Measurements from ENCODE around the gene NACAD.
A peak's percentile ranks its signal among the peaks of the same experiment; 100 is the strongest.
"Not testable (repeated sequence)": the region's sequence is repeated elsewhere in the genome, so short reads cannot be mapped to it uniquely, and the experiment has no call there.

NACAD gene

DNA sequence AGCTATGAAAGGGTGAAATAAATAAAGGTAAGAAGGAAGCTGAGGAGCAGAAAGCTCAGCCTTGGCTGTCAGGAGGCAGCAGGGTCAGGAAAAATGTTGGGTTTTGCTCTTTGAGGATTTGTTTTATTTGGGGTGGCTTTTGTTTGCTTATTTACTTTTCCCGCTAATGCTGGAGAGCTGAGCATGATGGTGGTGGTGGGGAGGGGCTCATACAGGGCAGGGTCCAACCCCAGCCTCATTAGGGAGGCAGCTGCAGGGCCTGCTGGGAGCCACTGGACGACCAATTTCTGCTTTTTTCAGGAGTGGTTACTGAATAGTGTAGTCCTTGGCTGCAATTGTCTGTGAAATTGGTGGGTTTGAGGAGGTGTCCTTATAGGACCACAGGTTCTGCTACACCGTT lies 52.5 kb downstream of the NACAD start:
- TF ChIP-seq, protein P1, sequence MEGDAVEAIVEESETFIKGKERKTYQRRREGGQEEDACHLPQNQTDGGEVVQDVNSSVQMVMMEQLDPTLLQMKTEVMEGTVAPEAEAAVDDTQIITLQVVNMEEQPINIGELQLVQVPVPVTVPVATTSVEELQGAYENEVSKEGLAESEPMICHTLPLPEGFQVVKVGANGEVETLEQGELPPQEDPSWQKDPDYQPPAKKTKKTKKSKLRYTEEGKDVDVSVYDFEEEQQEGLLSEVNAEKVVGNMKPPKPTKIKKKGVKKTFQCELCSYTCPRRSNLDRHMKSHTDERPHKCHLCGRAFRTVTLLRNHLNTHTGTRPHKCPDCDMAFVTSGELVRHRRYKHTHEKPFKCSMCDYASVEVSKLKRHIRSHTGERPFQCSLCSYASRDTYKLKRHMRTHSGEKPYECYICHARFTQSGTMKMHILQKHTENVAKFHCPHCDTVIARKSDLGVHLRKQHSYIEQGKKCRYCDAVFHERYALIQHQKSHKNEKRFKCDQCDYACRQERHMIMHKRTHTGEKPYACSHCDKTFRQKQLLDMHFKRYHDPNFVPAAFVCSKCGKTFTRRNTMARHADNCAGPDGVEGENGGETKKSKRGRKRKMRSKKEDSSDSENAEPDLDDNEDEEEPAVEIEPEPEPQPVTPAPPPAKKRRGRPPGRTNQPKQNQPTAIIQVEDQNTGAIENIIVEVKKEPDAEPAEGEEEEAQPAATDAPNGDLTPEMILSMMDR (conservative IDR thresholded peaks at IDR 0.05; ENCODE audit: low read length): no peak
- no peak for DNase-seq (ENCODE audit: low read depth)
- no peak overlapping the region for H3K4me3 ChIP-seq (ENCODE audit: low read length)

DNA sequence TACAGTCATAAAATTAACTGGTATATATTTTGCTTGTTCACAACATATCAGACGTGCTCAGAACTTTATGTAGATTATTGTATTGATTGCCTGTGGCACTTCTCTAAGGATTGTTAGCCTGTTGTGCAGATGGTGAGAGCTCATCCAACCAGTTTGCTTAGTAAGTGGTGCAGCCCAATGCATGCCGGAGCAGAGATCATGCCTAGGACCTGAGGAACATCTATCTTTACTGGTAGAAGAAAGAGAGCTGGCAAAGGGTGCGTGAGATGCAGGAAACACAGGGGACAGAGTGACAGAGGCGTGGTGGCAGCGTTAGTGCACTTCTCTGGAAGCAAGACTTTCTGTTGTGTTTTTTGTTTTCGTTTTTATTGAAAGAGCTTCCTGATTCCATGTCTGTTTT lies 52.9 kb downstream of the NACAD start:
- TF ChIP-seq, protein P1 (conservative IDR thresholded peaks at IDR 0.05; ENCODE audit: low read length): no peak

DNA sequence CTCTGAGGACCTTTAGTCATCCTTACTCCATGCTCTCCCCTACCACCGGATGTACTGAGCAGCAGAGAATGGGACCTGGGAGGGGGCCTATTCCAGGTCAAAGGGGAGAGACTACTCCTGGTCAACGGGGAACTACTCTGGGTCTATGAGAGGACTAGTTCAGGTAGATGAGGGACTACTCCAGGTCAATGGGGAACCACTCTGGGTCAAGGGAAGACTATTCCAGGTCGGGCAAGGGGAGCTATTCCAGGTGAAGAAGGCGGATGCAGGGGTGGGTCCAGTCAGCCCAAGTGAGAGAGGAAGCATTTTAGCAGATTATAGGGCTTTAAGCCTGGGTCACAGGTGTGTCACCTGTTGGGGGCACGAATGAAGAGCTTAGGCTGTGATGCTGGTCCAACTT lies 53.4 kb downstream of the NACAD start:
- H3K4me3 ChIP-seq (ENCODE audit: low read length): no peak overlapping the region
- TF ChIP-seq, protein P1 (conservative IDR thresholded peaks at IDR 0.05; ENCODE audit: low read length): no peak
- DNase-seq (ENCODE audit: low read depth): no peak

More for the DNA sequence above, 52.9 kb downstream of the NACAD start:
- H3K4me3 ChIP-seq (ENCODE audit: low read length): no peak overlapping the region
- DNase-seq (ENCODE audit: low read depth): no peak

DNA sequence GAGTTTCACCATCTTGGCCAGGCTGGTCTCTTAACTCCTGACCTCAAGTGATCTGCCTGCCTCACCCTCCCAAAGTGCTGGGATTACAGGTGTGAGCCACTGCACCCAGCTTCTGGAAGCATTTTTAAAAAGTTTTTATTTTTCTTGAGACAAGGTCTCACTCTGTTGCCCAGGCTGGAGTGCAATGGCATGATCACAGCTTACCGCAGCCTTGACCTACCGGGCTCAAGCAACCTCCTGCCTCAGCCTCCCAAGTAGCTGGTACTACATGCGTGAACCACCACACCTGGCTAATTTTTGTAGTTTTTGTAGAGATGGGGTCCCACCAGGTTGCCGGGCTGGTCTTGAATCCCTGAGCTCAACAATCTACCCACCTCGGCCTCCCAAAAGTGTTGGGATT lies 54.1 kb downstream of the NACAD start:
- not testable (repeated sequence) for H3K4me3 ChIP-seq (ENCODE audit: low read length); DNase-seq (ENCODE audit: low read depth)

DNA sequence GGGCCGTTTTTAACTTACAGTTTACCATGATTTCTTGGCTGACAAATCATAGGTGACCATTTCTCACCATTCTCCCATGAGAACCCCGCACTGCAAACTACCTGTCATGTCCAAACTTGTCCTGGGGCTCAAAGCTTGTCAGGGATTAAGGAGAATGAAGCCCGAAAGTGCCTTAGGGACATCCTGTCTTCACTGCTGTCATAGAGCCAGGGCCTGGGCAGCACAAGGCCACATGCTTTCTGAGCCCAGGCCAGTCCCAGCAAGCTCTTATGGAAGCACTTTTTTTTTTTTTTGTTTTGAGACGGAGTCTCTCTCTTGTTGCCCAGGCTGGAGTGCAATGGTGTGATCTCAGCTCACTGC lies 54.9 kb downstream of the NACAD start:
- H3K4me3 ChIP-seq (ENCODE audit: low read length): no peak overlapping the region
- TF ChIP-seq, protein P1 (conservative IDR thresholded peaks at IDR 0.05; ENCODE audit: low read length): no peak
- DNase-seq (ENCODE audit: low read depth): peak; percentile 45

DNA sequence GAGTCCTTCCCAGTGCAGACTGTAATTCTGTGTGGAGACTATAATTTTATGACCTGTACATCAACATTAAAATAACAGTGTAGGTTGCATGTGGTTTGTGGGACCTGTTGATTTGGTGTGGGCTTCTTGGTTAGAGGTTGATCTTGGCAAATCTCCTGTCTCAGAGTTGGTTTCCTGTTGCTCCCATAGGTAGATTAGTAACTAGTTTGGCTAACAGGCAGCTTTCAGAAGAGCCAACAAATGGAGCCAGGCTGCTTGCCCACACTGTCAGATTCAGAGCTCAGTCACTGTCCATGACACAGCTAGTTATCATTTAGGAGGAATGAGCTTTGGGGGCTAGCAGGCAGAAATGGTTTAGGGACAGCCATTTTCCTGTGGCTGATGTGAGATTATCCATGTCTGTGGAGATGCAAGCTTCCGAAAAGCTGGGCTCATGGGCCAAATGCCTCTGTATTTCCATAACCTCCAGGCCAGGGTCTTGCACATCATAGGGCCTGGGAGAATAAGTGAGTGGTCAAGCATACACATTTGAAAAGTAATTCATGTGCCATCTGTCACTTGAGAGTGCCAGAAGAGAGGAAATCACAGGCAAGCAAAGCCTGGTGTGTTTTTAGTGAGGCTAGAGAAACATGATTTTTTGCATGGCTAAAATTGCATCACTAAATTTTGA lies 55.4 kb downstream of the NACAD start:
- TF ChIP-seq, protein P1 (conservative IDR thresholded peaks at IDR 0.05; ENCODE audit: low read length): no peak
- no peak overlapping the region for H3K4me3 ChIP-seq (ENCODE audit: low read length)
- peak; percentile 52 for DNase-seq (ENCODE audit: low read depth)

DNA sequence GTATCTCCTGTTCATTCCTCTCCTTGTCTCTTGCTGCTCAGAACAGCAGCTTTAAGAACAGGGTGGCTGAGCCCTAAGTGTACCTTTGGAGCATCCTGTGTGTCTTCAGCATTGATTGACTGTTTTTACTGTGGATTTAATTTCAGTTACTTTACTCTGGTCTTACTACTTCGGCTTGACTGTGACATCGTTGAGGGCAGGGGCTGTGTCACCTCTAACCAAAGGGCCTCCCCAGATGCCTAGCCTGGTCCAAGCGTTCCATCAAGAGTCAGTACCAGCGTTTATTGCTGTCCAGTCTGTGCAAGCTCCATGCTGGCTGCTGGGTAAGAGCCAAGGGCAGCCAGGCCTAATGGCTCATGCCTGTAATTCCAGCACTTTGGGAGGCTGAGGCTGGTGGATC lies 56.3 kb downstream of the NACAD start:
- TF ChIP-seq, protein P1 (conservative IDR thresholded peaks at IDR 0.05; ENCODE audit: low read length): no peak
- no peak overlapping the region for H3K4me3 ChIP-seq (ENCODE audit: low read length)
- no peak for DNase-seq (ENCODE audit: low read depth)

DNA sequence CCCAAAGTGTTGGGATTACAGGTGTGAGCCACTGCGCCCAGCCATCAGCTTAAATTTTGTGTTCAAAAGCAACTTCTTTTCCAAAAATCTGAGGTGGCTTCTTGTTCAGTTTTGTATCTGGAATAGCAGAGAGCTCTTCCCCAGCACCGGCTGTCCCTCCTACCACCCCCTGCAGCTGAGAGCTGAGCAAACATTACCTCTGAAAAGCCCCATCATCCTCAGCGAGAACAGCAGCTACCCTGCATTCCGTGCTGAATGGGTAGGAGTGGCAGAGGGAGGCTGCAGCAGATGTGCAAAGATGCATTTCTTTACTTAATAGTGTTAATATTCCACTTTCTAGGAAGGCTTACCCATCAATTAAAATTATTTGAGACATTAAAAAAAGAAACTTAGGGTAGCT lies 56.9 kb downstream of the NACAD start:
- TF ChIP-seq, protein P1 (conservative IDR thresholded peaks at IDR 0.05; ENCODE audit: low read length): no peak
- no peak overlapping the region for H3K4me3 ChIP-seq (ENCODE audit: low read length)
- DNase-seq (ENCODE audit: low read depth): no peak
